ENCODE measurements around the gene BPIFB6.

DNA sequence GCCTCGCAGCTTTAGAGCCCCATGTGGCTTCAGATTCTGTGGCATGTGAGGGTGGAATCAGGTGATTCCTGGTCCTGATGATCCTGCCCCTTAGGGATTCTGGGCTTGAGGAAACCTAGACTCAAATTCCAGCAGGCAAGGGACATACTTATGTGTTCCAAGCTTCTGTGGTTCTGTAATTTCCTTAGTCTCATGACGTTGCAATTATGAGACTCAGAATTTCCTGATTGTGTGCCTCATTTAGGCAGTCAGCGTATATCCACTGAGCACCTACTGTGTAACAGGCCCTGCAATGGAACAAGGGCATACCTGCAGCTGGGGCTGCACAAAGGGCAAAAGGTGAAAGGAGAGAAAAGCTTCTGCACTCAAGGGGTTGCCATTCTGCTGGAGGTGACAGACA is 36.4 kb downstream of the BPIFB6 start:
- TF ChIP-seq, protein P1, sequence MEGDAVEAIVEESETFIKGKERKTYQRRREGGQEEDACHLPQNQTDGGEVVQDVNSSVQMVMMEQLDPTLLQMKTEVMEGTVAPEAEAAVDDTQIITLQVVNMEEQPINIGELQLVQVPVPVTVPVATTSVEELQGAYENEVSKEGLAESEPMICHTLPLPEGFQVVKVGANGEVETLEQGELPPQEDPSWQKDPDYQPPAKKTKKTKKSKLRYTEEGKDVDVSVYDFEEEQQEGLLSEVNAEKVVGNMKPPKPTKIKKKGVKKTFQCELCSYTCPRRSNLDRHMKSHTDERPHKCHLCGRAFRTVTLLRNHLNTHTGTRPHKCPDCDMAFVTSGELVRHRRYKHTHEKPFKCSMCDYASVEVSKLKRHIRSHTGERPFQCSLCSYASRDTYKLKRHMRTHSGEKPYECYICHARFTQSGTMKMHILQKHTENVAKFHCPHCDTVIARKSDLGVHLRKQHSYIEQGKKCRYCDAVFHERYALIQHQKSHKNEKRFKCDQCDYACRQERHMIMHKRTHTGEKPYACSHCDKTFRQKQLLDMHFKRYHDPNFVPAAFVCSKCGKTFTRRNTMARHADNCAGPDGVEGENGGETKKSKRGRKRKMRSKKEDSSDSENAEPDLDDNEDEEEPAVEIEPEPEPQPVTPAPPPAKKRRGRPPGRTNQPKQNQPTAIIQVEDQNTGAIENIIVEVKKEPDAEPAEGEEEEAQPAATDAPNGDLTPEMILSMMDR (IDR thresholded peaks at IDR 0.05), result no peak
- no peak for TF ChIP-seq POLR2AphosphoS5 (IDR thresholded peaks at IDR 0.05)
- TF ChIP-seq POLR2A (IDR thresholded peaks at IDR 0.05), result no peak
